Vein endothelial cell (primary cell): ENCODE data around the gene STAC. TPM values are rescaled to one million over a fixed set of nuclear protein-coding genes. Genes with fewer than 3 reads are reported as not detected.

Experiments used
- total RNA-seq: library from RNA; depleted of rRNA; stranded (reverse); fragments of >200 nt; gene quantifications from 2 replicates; pipeline ENCODE4 v1.2.3, GENCODE V29; 2012

STAC gene
- total RNA-seq, result 0.57 and 0.98 TPM in 2 replicates

GRCh38 chr3:36380221-36381031, at the start of gene STAC:
Gene STAC, plus strand, starts transcription at chr3:36380504. Its CDS starts 140 bp downstream, at chr3:36380644.

